Measurements from ENCODE around the gene SLC7A8. TPM values are rescaled to one million over a fixed set of nuclear protein-coding genes. Genes with fewer than 3 reads are reported as not detected.
"Not testable (repeated sequence)": the region's sequence is repeated elsewhere in the genome, so short reads cannot be mapped to it uniquely, and the experiment has no call there.

The SLC7A8 gene
- total RNA-seq, 1 donor from 2014 or later, result 3.3 TPM

DNA sequence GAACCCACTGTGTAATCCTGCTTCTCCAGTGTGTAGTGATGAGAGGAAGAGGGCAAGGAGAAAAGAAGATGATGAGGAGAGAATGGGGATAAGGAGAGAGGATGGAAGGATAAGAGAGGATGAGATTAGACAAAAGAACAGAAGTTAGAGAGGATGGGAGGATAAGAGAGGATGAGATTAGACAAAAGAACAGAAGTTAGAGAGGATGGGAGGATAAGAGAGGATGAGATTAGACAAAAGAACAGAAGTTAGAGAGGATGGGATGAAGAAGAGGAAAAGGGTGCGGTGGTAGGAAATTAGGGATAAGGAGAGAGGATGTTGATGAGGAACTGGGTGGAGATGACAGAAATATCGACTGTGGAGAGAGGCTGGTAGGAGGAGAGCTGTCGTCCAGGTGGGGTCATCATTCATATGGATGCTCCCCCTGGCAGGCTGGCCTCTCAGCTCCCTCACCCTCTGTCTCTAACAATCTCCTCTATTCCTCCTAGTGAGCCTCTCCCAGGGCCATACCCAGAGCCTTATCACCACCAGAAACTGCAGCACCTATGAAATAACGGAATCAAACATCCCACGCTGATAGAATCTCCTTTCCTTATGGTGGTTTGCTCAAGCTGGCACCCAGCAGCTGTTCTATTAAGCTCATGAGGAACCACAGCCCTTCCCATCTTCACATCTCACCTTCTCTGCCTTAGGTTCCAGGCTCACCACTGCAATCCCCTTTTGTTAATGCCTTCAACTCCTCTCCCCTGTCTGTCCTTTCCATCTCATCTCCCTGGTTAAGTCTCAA is 72.7 kb downstream of the SLC7A8 start:
- no peak overlapping the region for H3K4me3 ChIP-seq (ENCODE audit: low read depth, low read length)
- TF ChIP-seq, protein P1, sequence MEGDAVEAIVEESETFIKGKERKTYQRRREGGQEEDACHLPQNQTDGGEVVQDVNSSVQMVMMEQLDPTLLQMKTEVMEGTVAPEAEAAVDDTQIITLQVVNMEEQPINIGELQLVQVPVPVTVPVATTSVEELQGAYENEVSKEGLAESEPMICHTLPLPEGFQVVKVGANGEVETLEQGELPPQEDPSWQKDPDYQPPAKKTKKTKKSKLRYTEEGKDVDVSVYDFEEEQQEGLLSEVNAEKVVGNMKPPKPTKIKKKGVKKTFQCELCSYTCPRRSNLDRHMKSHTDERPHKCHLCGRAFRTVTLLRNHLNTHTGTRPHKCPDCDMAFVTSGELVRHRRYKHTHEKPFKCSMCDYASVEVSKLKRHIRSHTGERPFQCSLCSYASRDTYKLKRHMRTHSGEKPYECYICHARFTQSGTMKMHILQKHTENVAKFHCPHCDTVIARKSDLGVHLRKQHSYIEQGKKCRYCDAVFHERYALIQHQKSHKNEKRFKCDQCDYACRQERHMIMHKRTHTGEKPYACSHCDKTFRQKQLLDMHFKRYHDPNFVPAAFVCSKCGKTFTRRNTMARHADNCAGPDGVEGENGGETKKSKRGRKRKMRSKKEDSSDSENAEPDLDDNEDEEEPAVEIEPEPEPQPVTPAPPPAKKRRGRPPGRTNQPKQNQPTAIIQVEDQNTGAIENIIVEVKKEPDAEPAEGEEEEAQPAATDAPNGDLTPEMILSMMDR (conservative IDR thresholded peaks at IDR 0.05; ENCODE audit: low read depth, low read length), result no peak
- DNase-seq (ENCODE audit: low read depth), result no peak

DNA sequence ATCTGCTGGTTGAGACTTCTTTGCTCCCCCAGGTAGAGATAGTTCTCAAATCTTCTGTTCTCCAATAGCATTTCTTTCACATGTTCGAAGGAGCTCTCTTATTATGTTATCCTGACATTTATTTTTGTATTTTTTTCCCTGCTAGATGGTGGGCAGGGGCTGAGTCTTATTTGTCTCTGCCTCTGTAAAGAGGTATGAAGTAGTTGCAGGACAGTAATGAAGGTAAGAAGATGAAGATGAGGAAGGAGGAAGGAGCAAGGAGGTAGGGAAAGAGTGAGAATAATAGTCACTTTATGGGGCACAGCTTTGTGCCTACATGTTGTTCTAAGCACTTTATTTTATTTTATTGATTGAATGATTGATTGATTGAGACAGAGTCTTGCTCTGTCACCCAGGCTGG is 73.7 kb downstream of the SLC7A8 start:
- DNase-seq (ENCODE audit: low read depth), result no peak
- no peak overlapping the region for H3K4me3 ChIP-seq (ENCODE audit: low read depth, low read length)
- TF ChIP-seq, protein P1 (conservative IDR thresholded peaks at IDR 0.05; ENCODE audit: low read depth, low read length), result no peak

DNA sequence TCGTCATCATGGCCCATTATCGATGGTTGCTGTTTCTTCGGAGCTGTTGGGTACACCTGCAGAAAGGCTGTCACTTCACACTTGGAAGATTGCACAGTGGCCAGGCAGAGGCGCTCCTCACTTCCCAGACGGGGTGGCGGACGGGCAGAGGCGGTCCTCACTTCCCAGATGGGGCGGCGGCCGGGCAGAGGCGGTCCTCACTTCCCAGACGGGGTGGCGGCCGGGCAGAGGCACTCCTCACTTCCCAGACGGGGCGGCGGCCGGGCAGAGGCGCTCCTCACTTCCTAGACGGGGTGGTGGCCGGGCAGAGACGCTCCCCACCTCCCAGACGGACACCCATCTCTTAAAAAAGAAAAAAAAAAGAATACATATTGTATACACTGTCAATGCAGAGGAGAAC is 75.3 kb downstream of the SLC7A8 start:
- not testable (repeated sequence) for DNase-seq (ENCODE audit: low read depth); H3K4me3 ChIP-seq (ENCODE audit: low read depth, low read length)

DNA sequence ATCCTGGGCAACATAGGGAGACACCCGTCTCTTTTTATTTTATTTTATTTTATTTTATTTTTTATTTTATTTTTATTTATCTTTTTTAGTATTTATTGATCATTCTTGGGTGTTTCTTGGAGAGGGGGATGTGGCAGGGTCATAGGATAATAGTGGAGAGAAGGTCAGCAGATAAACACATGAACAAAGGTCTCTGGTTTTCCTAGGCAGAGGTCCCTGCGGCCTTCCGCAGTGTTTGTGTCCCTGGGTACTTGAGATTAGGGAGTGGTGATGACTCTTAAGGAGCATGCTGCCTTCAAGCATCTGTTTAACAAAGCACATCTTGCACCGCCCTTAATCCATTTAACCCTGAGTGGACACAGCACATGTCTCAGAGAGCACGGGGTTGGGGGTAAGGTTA is 75.8 kb downstream of the SLC7A8 start:
- not testable (repeated sequence) for DNase-seq (ENCODE audit: low read depth); H3K4me3 ChIP-seq (ENCODE audit: low read depth, low read length)

DNA sequence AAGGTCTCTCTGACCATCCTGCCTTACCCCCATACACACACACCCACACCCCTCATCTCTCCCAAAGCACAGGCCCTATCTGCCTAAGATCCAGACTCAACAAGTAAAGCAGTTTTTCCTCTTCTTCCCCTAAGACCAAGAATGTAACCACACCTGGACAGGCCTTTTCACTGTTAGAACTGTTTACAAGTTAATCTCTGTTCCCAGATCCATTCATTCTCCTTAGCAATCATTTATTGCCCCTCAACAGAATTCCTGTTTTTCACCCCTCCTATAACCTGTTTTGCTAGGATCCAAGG is 76.8 kb downstream of the SLC7A8 start:
- H3K4me3 ChIP-seq (ENCODE audit: low read depth, low read length), result no peak overlapping the region
- TF ChIP-seq, protein P1 (conservative IDR thresholded peaks at IDR 0.05; ENCODE audit: low read depth, low read length), result no peak
- DNase-seq (ENCODE audit: low read depth), result no peak

DNA sequence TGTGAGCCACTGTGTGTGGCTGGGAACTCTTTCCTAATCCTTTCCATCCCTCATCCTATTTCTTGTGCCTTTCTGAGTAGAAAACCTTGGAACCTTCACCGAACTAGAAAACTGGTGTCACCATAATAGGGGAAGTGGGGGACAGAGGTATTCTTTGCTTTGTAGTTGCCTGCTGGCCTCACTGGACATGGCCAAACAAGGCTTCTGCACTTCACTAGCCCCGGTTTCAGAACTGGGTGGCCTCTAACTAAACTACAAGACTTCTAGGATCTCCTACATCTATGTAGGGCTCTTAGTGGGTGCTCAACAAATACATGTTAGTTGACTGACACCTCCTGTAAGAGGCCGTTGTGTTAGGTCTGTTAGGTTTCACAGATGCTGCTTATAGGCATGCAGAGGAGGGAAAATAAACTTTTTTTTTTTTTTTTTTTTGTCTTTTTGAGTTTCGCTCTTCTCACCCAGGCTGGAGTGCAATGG is 78.1 kb downstream of the SLC7A8 start:
- no peak for DNase-seq (ENCODE audit: low read depth)
- TF ChIP-seq, protein P1 (conservative IDR thresholded peaks at IDR 0.05; ENCODE audit: low read depth, low read length), result no peak
- no peak overlapping the region for H3K4me3 ChIP-seq (ENCODE audit: low read depth, low read length)

DNA sequence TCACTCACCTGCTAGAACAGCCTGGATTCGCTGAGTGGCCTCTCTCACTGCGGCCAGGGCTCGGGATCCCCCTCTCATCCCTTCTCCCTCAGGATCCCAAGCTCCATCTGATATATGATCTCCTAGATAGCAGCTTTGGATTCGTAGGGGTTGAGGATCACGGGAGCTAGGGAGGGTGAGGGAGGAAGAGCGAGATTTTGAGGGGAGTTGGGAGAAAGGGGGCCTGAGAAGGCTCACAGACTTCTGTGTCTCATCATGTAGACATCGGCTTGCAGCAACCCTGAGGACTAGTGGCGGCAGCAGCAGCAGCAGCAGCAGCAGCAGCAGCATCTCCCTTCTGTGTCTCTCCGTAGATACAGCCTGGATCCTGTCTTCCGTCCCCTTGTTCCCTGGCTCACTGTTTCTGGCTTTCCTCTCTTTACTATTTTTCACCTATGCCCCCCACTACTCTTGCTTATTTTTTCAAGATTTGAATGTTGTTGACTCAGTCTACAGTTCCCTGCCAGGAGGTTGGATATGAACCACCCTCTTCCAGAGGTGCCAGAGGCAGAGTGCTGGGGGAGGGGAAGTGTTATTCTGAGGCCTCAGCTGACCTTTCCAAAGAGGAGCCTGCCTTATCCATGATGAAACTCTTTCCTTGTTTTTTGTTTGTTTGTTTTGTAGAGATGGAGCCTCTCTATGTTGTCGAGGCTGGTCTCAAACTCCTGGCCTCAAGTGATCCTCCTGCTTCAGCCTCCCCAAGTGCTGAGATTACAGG is 78.7 kb downstream of the SLC7A8 start, which contains the start of gene CIROP:
Gene CIROP (minus strand): TSS at position 399 of the 757 bp plus-strand sequence. CDS start 69 bp downstream, at position 330.
- no peak for DNase-seq (ENCODE audit: low read depth)
- TF ChIP-seq, protein P1 (conservative IDR thresholded peaks at IDR 0.05; ENCODE audit: low read depth, low read length), result no peak
- H3K4me3 ChIP-seq (ENCODE audit: low read depth, low read length), result no peak within 1 kb of the TSS

Measured in epithelial cell of proximal tubule (primary cell).